ENCODE data around the gene LIMA1. TPM values are rescaled to one million over a fixed set of nuclear protein-coding genes. Genes with fewer than 3 reads are reported as not detected.

Gene LIMA1
- total and polyA plus RNA-seq, 9 of the 15 experiments (the other 6 are each of a cell fraction or from before 2014, with no cell fraction given) = 20.2 to 37.8 (median 27.3) TPM

DNA sequence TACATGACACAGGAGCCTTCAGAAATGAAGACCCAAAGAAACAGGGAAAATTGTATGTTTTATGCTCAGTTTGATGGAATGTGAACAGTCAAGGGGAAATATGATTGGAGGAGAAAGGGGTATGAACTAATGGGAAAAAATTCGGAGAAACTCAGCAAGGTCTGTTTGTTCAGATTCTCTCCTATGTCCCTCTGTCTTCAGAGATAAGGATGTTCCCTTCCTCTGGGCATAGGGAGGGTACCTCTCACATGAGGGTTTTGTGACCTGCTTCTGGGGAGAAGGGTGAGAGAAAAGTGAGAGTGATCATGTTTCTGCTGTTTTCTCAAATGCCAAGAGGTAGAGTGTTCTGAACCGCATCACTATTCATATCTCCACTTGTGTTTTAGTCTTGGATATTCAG is 26.6 kb upstream of the LIMA1 start (continued):
- TF ChIP-seq TRIM24 (IDR thresholded peaks at IDR 0.05) (0 out of 4 replicates have a peak, but pooled peaks of 1 of the 2 experiments have one; percentile 19), SIN3A (IDR thresholded peaks at IDR 0.05; ENCODE audit: borderline replicate concordance in 2 of 2, control insufficient read depth in 1 of 2, low read depth in 2 of 2, low read length in 2 of 2) (no peak), HDAC2 (IDR thresholded peaks at IDR 0.05) (no peak), ZNF124 (CRISPR knock-in tag; IDR thresholded peaks at IDR 0.05) (no peak), SRSF9 (IDR thresholded peaks at IDR 0.05; ENCODE audit: borderline replicate concordance, low read depth, low read length) (no peak), BRCA1 (IDR thresholded peaks at IDR 0.05) (no peak), BRCA1 (CRISPR knock-in tag; IDR thresholded peaks at IDR 0.05) (no peak), NUFIP1 (IDR thresholded peaks at IDR 0.05; ENCODE audit: partially characterized antibody) (no peak), IFI16 (CRISPR knock-in tag; IDR thresholded peaks at IDR 0.05) (no peak), GABPB1 (CRISPR knock-in tag; IDR thresholded peaks at IDR 0.05) (no peak), KDM5B (IDR thresholded peaks at IDR 0.05; ENCODE audit: insufficient replicate concordance, low read depth, low read length) (no peak), ZNF655 (CRISPR knock-in tag; IDR thresholded peaks at IDR 0.05) (no peak), DIDO1 (tag; IDR thresholded peaks at IDR 0.05; ENCODE audit: low read depth) (no peak), NRF1 (conservative IDR thresholded peaks at IDR 0.05 in 1 of 2, IDR thresholded peaks at IDR 0.05 in 1 of 2) (no peak), XRCC4 (IDR thresholded peaks at IDR 0.05; ENCODE audit: extremely low read depth, insufficient read depth, insufficient read length) (no peak), RBBP5 (IDR thresholded peaks at IDR 0.05; ENCODE audit: borderline replicate concordance, insufficient read depth, low read length, poor library complexity, severe bottlenecking) (no peak), POLR2AphosphoS2 (IDR thresholded peaks at IDR 0.05; ENCODE audit: low read length) (no peak), RAD51 (IDR thresholded peaks at IDR 0.05; ENCODE audit: borderline replicate concordance, low read depth) (no peak), ETV5 (CRISPR knock-in tag; IDR thresholded peaks at IDR 0.05; ENCODE audit: low read depth) (no peak), ZNF77 (CRISPR knock-in tag; IDR thresholded peaks at IDR 0.05) (no peak), RBM17 (IDR thresholded peaks at IDR 0.05; ENCODE audit: borderline replicate concordance, low read depth, low read length) (no peak)
